Parathyroid adenoma (tissue), 2 donors: ENCODE data around the gene STARD13.

Experiments
- H2AFZ ChIP-seq: fragments of 300-600 bp; sonication (generic); one replicate; pipeline ENCODE4 v1.7.0; 2017; ENCODE audit warnings: antibody characterized with exemption, mild to moderate bottlenecking
- H3K27ac ChIP-seq: fragments of 300-600 bp; sonication (generic); one replicate; pipeline ENCODE4 v1.7.0; 2017
- H3K27me3 ChIP-seq: fragments of 300-600 bp; sonication (generic); one replicate; pipeline ENCODE4 v1.7.0; 2017; ENCODE audit warnings: low read length; ENCODE audit not compliant: control insufficient read depth, insufficient read depth
- H3K36me3 ChIP-seq: fragments of 300-600 bp; sonication (generic); one replicate; pipeline ENCODE4 v1.7.0; 2017; ENCODE audit warnings: low read length; ENCODE audit not compliant: control insufficient read depth, insufficient read depth
- H3K4me1 ChIP-seq: fragments of 300-600 bp; sonication (generic); one replicate; pipeline ENCODE4 v1.7.0; 2017; ENCODE audit warnings: control low read depth
- H3K4me2 ChIP-seq: fragments of 300-600 bp; sonication (generic); one replicate; pipeline ENCODE4 v1.7.0; 2017; ENCODE audit warnings: low read length
- H3K4me3 ChIP-seq: fragments of 300-600 bp; sonication (generic); one replicate; pipeline ENCODE4 v1.7.0; 2017; ENCODE audit warnings: low read depth, low read length
- H3K79me2 ChIP-seq: fragments of 300-600 bp; sonication (generic); one replicate; pipeline ENCODE4 v1.7.0; 2017; ENCODE audit warnings: control low read depth
- H3K9ac ChIP-seq: fragments of 300-600 bp; sonication (generic); one replicate; pipeline ENCODE4 v1.7.0; 2017; ENCODE audit warnings: mild to moderate bottlenecking
- H3K9me3 ChIP-seq: fragments of 300-600 bp; sonication (generic); one replicate; pipeline ENCODE4 v1.7.0; 2017; ENCODE audit warnings: low read length; ENCODE audit not compliant: control insufficient read depth
- CTCF ChIP-seq: fragments of 300-600 bp; sonication (generic); IDR thresholded peaks from one replicate; pipeline ENCODE4 v1.7.0; 2017; ENCODE audit warnings: antibody characterized with exemption, mild to moderate bottlenecking
- donor health status: primary hyperparathyroidism.

Gene STARD13

GRCh38 chr13:33277946-33278345 is 7.6 kb downstream of the STARD13 start:
- Histone ChIP-seq H3K27me3 (no peaks in the 10 kb centered on the region), H3K4me3 (no peak overlapping the region), H3K36me3 (no peaks in the 10 kb centered on the region), H3K9me3 (no peaks in the 10 kb centered on the region), H3K4me2 (no peak overlapping the region), H3K4me1 (no peaks in the 10 kb centered on the region), H2AFZ (no peak overlapping the region), H3K79me2 (peaks cover 7% of the 10 kb centered on the region), H3K9ac (no peak overlapping the region), H3K27ac (no peak overlapping the region)
- TF ChIP-seq CTCF, result no peak

- peaks cover 7% of the 10 kb centered on the region for H3K79me2 ChIP-seq
- no peak for TF ChIP-seq CTCF
- H3K4me1 ChIP-seq, result no peaks in the 10 kb centered on the region
- H3K4me2 ChIP-seq, result no peak overlapping the region
- no peak overlapping the region for H3K27ac ChIP-seq
- no peak overlapping the region for H2AFZ ChIP-seq
- no peak overlapping the region for H3K9ac ChIP-seq
- no peaks in the 10 kb centered on the region for H3K36me3 ChIP-seq
- H3K27me3 ChIP-seq, result no peaks in the 10 kb centered on the region
- no peak overlapping the region for H3K4me3 ChIP-seq
- no peaks in the 10 kb centered on the region for H3K9me3 ChIP-seq
These were observed 8.4 kb downstream of the STARD13 start for GRCh38 chr13:33277037-33277740.

- no peak overlapping the region for H3K4me2 ChIP-seq
- no peak overlapping the region for H3K27ac ChIP-seq
- H3K4me3 ChIP-seq, result no peak overlapping the region
- peaks cover 7% of the 10 kb centered on the region for H3K79me2 ChIP-seq
- no peaks in the 10 kb centered on the region for H3K27me3 ChIP-seq
- no peak for TF ChIP-seq CTCF
- H3K4me1 ChIP-seq, result no peaks in the 10 kb centered on the region
- H3K36me3 ChIP-seq, result no peaks in the 10 kb centered on the region
- no peak overlapping the region for H3K9ac ChIP-seq
- no peaks in the 10 kb centered on the region for H3K9me3 ChIP-seq
- no peak overlapping the region for H2AFZ ChIP-seq
These were observed 9.0 kb downstream of the STARD13 start for GRCh38 chr13:33276570-33276969.

GRCh38 chr13:33275916-33276315 is 9.6 kb downstream of the STARD13 start:
- Histone ChIP-seq H3K4me1 (no peaks in the 10 kb centered on the region), H3K9ac (no peak overlapping the region), H3K79me2 (peaks cover 7% of the 10 kb centered on the region), H3K9me3 (no peaks in the 10 kb centered on the region), H3K36me3 (no peaks in the 10 kb centered on the region), H3K4me3 (no peak overlapping the region), H3K4me2 (no peak overlapping the region), H2AFZ (no peak overlapping the region), H3K27ac (no peak overlapping the region), H3K27me3 (no peaks in the 10 kb centered on the region)
- no peak for TF ChIP-seq CTCF

GRCh38 chr13:33274264-33274663 is 11.3 kb downstream of the STARD13 start:
- no peak overlapping the region for H3K27ac ChIP-seq

More at GRCh38 chr13:33274264-33274663, 11.3 kb downstream of the STARD13 start:
- Histone ChIP-seq H3K4me2 (no peak overlapping the region), H3K4me1 (no peaks in the 10 kb centered on the region), H3K9ac (no peak overlapping the region), H3K27me3 (no peaks in the 10 kb centered on the region), H3K9me3 (no peaks in the 10 kb centered on the region), H2AFZ (no peak overlapping the region), H3K79me2 (peaks cover 11% of the 10 kb centered on the region), H3K36me3 (no peaks in the 10 kb centered on the region), H3K4me3 (no peak overlapping the region)
- TF ChIP-seq CTCF, result no peak
